Nephron (organoid): ENCODE data around the gene AUH.

ENCODE experiments used
- H3K27ac Mint-ChIP-seq, 3 experiments: 2 replicates each; pipeline ENCODE4 v1.8.0; 2020; ENCODE audit warnings: mixed read lengths in 3 of 3, mild to moderate bottlenecking in 2 of 3, moderate library complexity in 1 of 3
- H3K27me3 Mint-ChIP-seq: 2 replicates; pipeline ENCODE4 v1.8.0; 2021; ENCODE audit warnings: low read depth, mild to moderate bottlenecking, moderate library complexity, mixed read lengths
- H3K36me3 Mint-ChIP-seq: 2 replicates; pipeline ENCODE4 v1.8.0; 2020; ENCODE audit warnings: low read depth, mixed read lengths
- H3K4me1 Mint-ChIP-seq: 2 replicates; pipeline ENCODE4 v1.8.0; 2020; ENCODE audit warnings: mixed read lengths
- H3K4me3 Mint-ChIP-seq, 3 experiments: 2 replicates each; pipeline ENCODE4 v1.8.0; 2020; ENCODE audit warnings: mild to moderate bottlenecking in 3 of 3, mixed read lengths in 3 of 3, moderate library complexity in 2 of 3
- H3K9me3 Mint-ChIP-seq: 2 replicates; pipeline ENCODE4 v1.8.0; 2020; ENCODE audit warnings: mixed read lengths
- TF ChIP-seq, protein P1 (sequence below), 3 experiments: fragments of 200-600 bp; sonication (generic); IDR thresholded peaks; one replicate each; pipeline ENCODE4 v1.5.0; 2021; ENCODE audit warnings: antibody characterized with exemption in 3 of 3; ENCODE audit not compliant: unreplicated experiment in 3 of 3

The AUH gene

GRCh38 chr9:91273853-91274552 lies 87.7 kb downstream of the AUH start:
- H3K36me3 Mint-ChIP-seq = no peaks in the 10 kb centered on the region
- TF ChIP-seq, protein P1, sequence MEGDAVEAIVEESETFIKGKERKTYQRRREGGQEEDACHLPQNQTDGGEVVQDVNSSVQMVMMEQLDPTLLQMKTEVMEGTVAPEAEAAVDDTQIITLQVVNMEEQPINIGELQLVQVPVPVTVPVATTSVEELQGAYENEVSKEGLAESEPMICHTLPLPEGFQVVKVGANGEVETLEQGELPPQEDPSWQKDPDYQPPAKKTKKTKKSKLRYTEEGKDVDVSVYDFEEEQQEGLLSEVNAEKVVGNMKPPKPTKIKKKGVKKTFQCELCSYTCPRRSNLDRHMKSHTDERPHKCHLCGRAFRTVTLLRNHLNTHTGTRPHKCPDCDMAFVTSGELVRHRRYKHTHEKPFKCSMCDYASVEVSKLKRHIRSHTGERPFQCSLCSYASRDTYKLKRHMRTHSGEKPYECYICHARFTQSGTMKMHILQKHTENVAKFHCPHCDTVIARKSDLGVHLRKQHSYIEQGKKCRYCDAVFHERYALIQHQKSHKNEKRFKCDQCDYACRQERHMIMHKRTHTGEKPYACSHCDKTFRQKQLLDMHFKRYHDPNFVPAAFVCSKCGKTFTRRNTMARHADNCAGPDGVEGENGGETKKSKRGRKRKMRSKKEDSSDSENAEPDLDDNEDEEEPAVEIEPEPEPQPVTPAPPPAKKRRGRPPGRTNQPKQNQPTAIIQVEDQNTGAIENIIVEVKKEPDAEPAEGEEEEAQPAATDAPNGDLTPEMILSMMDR (IDR thresholded peaks at IDR 0.05; ENCODE audit: unreplicated experiment in 3 of 3) = no peak

GRCh38 chr9:91271156-91271555 lies 90.6 kb downstream of the AUH start:
- Mint-ChIP-seq H3K27ac (no peak overlapping the region), H3K4me1 (peaks cover 18% of the 10 kb centered on the region), H3K36me3 (no peaks in the 10 kb centered on the region), H3K4me3 (no peak overlapping the region), H3K27me3 (no peaks in the 10 kb centered on the region), H3K9me3 (no peaks in the 10 kb centered on the region)
- TF ChIP-seq, protein P1 (IDR thresholded peaks at IDR 0.05; ENCODE audit: unreplicated experiment in 3 of 3) = no peak

More at GRCh38 chr9:91273853-91274552, 87.7 kb downstream of the AUH start:
- Mint-ChIP-seq H3K4me3 (no peak overlapping the region), H3K27me3 (no peaks in the 10 kb centered on the region), H3K4me1 (peaks cover 18% of the 10 kb centered on the region), H3K27ac (no peak overlapping the region), H3K9me3 (no peaks in the 10 kb centered on the region)

- Mint-ChIP-seq H3K9me3 (no peaks in the 10 kb centered on the region), H3K4me3 (no peak overlapping the region), H3K27me3 (no peaks in the 10 kb centered on the region), H3K4me1 (peaks cover 9% of the 10 kb centered on the region), H3K27ac (no peak overlapping the region), H3K36me3 (peaks cover 4% of the 10 kb centered on the region)
- TF ChIP-seq, protein P1 (IDR thresholded peaks at IDR 0.05; ENCODE audit: unreplicated experiment in 3 of 3) = no peak
Measured at GRCh38 chr9:91269907-91270491, 91.7 kb downstream of the AUH start.

DNA sequence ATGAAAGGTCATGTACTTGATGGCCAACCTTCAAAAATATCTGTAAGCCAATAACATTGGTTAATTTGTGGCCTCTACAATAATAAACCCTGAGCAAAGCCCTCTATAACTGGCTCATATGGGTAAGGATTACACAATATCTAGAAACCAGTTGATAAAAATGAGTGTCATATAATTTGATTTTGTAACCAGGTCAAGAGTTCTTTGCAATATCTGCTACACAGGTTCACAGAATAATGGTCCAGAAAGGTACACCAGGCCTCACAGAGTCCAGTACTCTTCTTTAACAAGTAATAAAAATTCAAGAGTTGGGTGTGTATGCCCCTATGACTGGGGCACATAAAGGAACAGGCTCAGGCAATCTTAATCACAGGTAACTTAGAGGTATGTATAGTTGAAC lies 95.3 kb downstream of the AUH start:
- Mint-ChIP-seq H3K27ac (no peak overlapping the region), H3K9me3 (peaks cover 2% of the 10 kb centered on the region), H3K27me3 (no peaks in the 10 kb centered on the region), H3K36me3 (peaks cover 25% of the 10 kb centered on the region), H3K4me3 (no peak overlapping the region), H3K4me1 (no peaks in the 10 kb centered on the region)
- TF ChIP-seq, protein P1 (IDR thresholded peaks at IDR 0.05; ENCODE audit: unreplicated experiment in 3 of 3) = no peak

DNA sequence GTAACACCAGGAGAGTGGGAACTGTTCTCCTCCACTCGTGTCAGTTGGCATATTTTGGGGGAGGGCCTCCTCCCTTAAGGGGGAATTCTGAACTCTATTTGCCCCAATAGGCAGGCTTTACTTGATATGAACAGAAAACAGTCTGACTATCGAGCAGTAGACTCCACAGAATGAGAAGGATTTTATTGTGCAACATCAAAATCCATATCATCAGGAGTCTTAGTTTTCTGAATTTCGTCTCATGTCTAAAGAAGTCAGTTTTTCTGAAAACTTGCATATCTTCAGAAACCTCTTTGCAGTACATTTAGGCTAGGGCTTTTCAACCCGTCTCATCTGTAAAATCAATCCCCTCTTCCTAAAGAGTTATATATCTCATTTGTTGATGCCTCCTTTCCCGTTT lies 96.2 kb downstream of the AUH start:
- H3K27me3 Mint-ChIP-seq = no peaks in the 10 kb centered on the region
- H3K4me1 Mint-ChIP-seq = no peaks in the 10 kb centered on the region
- peaks cover 6% of the 10 kb centered on the region for H3K9me3 Mint-ChIP-seq
- H3K36me3 Mint-ChIP-seq = peaks cover 32% of the 10 kb centered on the region
- TF ChIP-seq, protein P1 (IDR thresholded peaks at IDR 0.05; ENCODE audit: unreplicated experiment in 3 of 3) = no peak
- H3K4me3 Mint-ChIP-seq = no peak overlapping the region
- H3K27ac Mint-ChIP-seq = no peak overlapping the region

- no peak overlapping the region for H3K27ac Mint-ChIP-seq
- no peak overlapping the region for H3K4me3 Mint-ChIP-seq
- H3K4me1 Mint-ChIP-seq = peaks cover 13% of the 10 kb centered on the region
- peaks cover 6% of the 10 kb centered on the region for H3K9me3 Mint-ChIP-seq
- peaks cover 32% of the 10 kb centered on the region for H3K36me3 Mint-ChIP-seq
- H3K27me3 Mint-ChIP-seq = no peaks in the 10 kb centered on the region
- TF ChIP-seq, protein P1 (IDR thresholded peaks at IDR 0.05; ENCODE audit: unreplicated experiment in 3 of 3) = no peak
Measured at GRCh38 chr9:91261417-91261816, 100.3 kb downstream of the AUH start.
